Left ventricle myocardium superior (tissue), 1 donor: ENCODE data around the gene PWWP2A. TPM values are rescaled to one million over a fixed set of nuclear protein-coding genes. Genes with fewer than 3 reads are reported as not detected.

Source experiments
- total RNA-seq: library from RNA; stranded (reverse); fragmentation: NEBNext Ultra II Directional; extraction: Animal tissue kit (Norgen Biotek cat#: 25700); gene quantifications from one replicate; pipeline ENCODE4 v1.2.1, GENCODE V29; 2021
- donor health status: DM: no; HTN: yes; CAD: no; lungs with severe emphysema.

Gene PWWP2A
- total RNA-seq, 1 donor from 2014 or later: 11.4 TPM

Other genes starting within 250 kb of the PWWP2A start
- 1.4 TPM for gene ADRA1B, start 203.0 kb downstream of the PWWP2A start, total RNA-seq
- 118 TPM for gene TTC1, start 110.3 kb downstream of the PWWP2A start, total RNA-seq
- gene FABP6, start 110.1 kb upstream of the PWWP2A start, total RNA-seq: 3.3 TPM
- 9.1 TPM for gene CCNJL, start 193.1 kb upstream of the PWWP2A start, total RNA-seq